LNCaP clone FGC (cell line): ENCODE data around the gene SPIB.

Source experiments
- DNase-seq: peaks from one replicate; pipeline ENCODE4 v3.0.0-alpha.2; 2011; ENCODE audit warnings: low read depth
- H3K4me3 ChIP-seq: 2 replicates; pipeline ENCODE4 v1.5.1; 2011; ENCODE audit warnings: mild to moderate bottlenecking, low read depth, low read length, control low read depth
- CTCF ChIP-seq: IDR thresholded peaks from 2 replicates; pipeline ENCODE4 v1.5.1; 2012; ENCODE audit warnings: mild to moderate bottlenecking; ENCODE audit not compliant: control insufficient read depth, insufficient read depth; ENCODE audit errors: extremely low read depth

The SPIB gene

GRCh38 chr19:50393589-50393988 lies 25.1 kb upstream of the SPIB start:
- H3K4me3 ChIP-seq = no peak overlapping the region
- no peak for TF ChIP-seq CTCF
- no peak for DNase-seq

- no peak overlapping the region for H3K4me3 ChIP-seq
- TF ChIP-seq CTCF = no peak
- no peak for DNase-seq
Observed at GRCh38 chr19:50394017-50394416, 24.7 kb upstream of the SPIB start.

GRCh38 chr19:50398675-50399367 lies 19.9 kb upstream of the SPIB start:
- DNase-seq = no peak
- no peak overlapping the region for H3K4me3 ChIP-seq
- TF ChIP-seq CTCF = no peak

GRCh38 chr19:50399368-50399745 lies 19.4 kb upstream of the SPIB start:
- TF ChIP-seq CTCF = no peak

GRCh38 chr19:50401605-50402450 lies 16.9 kb upstream of the SPIB start:
- no peak for TF ChIP-seq CTCF
- H3K4me3 ChIP-seq = no peak overlapping the region
- DNase-seq = no peak

More at GRCh38 chr19:50399368-50399745, 19.4 kb upstream of the SPIB start:
- no peak overlapping the region for H3K4me3 ChIP-seq
- DNase-seq = no peak

GRCh38 chr19:50402544-50403301 lies 16.0 kb upstream of the SPIB start:
- H3K4me3 ChIP-seq = no peak overlapping the region
- no peak for DNase-seq
- TF ChIP-seq CTCF = no peak
